GM23248 (cell line): Measurements from ENCODE around the gene INSRR. TPM values are rescaled to one million over a fixed set of nuclear protein-coding genes. Genes with fewer than 3 reads are reported as not detected.

Experiments
- DNase-seq: peaks from one replicate; pipeline ENCODE4 v3.0.0-alpha.2; 2015
- H2AFZ ChIP-seq: fragments of 200-600 bp; sonication (generic); 2 replicates; pipeline ENCODE4 v1.6.1; 2016; ENCODE audit warnings: antibody characterized with exemption
- H3F3A ChIP-seq: fragments of 200-600 bp; sonication (generic); 2 replicates; pipeline ENCODE4 v1.6.1; 2016; ENCODE audit warnings: mild to moderate bottlenecking, antibody characterized with exemption, mixed run types; ENCODE audit not compliant: insufficient read depth
- H3K27ac ChIP-seq: fragments of 200-600 bp; sonication (generic); 2 replicates; pipeline ENCODE4 v1.5.1; 2016; ENCODE audit warnings: mild to moderate bottlenecking
- H3K27me3 ChIP-seq: fragments of 200-600 bp; sonication (generic); replicated peaks from 2 replicates; pipeline ENCODE4 v1.6.1; 2016; ENCODE audit warnings: mild to moderate bottlenecking; ENCODE audit not compliant: insufficient read depth
- H3K36me3 ChIP-seq: fragments of 200-600 bp; sonication (generic); 2 replicates; pipeline ENCODE4 v1.6.1; 2016; ENCODE audit warnings: low read depth, mild to moderate bottlenecking
- H3K4me1 ChIP-seq: fragments of 200-600 bp; sonication (generic); 2 replicates; pipeline ENCODE4 v1.6.1; 2016; ENCODE audit warnings: mild to moderate bottlenecking; ENCODE audit not compliant: insufficient read depth
- H3K4me2 ChIP-seq: fragments of 200-600 bp; sonication (generic); one replicate; pipeline ENCODE4 v1.6.1; 2016; ENCODE audit warnings: mild to moderate bottlenecking; ENCODE audit not compliant: unreplicated experiment
- H3K4me3 ChIP-seq: fragments of 200-600 bp; sonication (generic); 2 replicates; pipeline ENCODE4 v1.5.1; 2016; ENCODE audit warnings: mild to moderate bottlenecking
- H3K79me2 ChIP-seq: fragments of 200-600 bp; sonication (generic); 2 replicates; pipeline ENCODE4 v1.6.1; 2016; ENCODE audit warnings: mild to moderate bottlenecking; ENCODE audit not compliant: insufficient read depth
- H3K9ac ChIP-seq: fragments of 200-600 bp; sonication (generic); 2 replicates; pipeline ENCODE4 v1.6.1; 2016; ENCODE audit warnings: mild to moderate bottlenecking
- H3K9me2 ChIP-seq: fragments of 200-600 bp; sonication (generic); 2 replicates; pipeline ENCODE4 v1.6.1; 2016; ENCODE audit warnings: mixed run types, mild to moderate bottlenecking, moderate library complexity; ENCODE audit not compliant: insufficient read depth
- H3K9me3 ChIP-seq: fragments of 200-600 bp; sonication (generic); one replicate; pipeline ENCODE4 v1.6.1; 2017; ENCODE audit warnings: low read depth
- H4K20me1 ChIP-seq: fragments of 200-600 bp; sonication (generic); 2 replicates; pipeline ENCODE4 v1.6.0; 2016; ENCODE audit not compliant: insufficient read depth
- EZH2 ChIP-seq: fragments of 200-600 bp; sonication (generic); IDR thresholded peaks from 2 replicates; pipeline ENCODE4 v1.6.1; 2018; ENCODE audit warnings: antibody characterized with exemption, mild to moderate bottlenecking; ENCODE audit not compliant: insufficient read depth, poor library complexity, severe bottlenecking
- EZH2phosphoT487 ChIP-seq: fragments of 200-600 bp; sonication (generic); IDR thresholded peaks from 2 replicates; pipeline ENCODE4 v1.6.1; 2018; ENCODE audit warnings: antibody characterized with exemption, moderate library complexity, mild to moderate bottlenecking, low read depth; ENCODE audit not compliant: insufficient read depth
- WGBS, 2 experiments: methylation state at CpG; one replicate each; pipeline ENCODE4 v1.1.6; 2015 to 2017; ENCODE audit warnings: low lambda C conversion rate in 2 of 2, low coverage in 1 of 2; ENCODE audit errors: missing lambda C conversion rate in 2 of 2; 5-methylcytosine and 5-hydroxymethylcytosine counted together
- in situ Hi-C: fragments of 300-500 bp; cut with MboI; formaldehyde crosslinking; loops from 2 replicates; pipeline ENCODE4 v1.15.0; 2020
- polyA plus RNA-seq: library from polyadenylated mRNA; unstranded; fragments of >200 nt; fragmentation: Nextera tagmentation; extraction: Ambion mirVana; gene quantifications from 2 replicates; pipeline ENCODE4 v1.2.1, GENCODE V29; 2016
- total RNA-seq: library from RNA; depleted of rRNA; stranded (reverse); fragments of >200 nt; shearing (Covaris generic); gene quantifications from 2 replicates; pipeline ENCODE4 v1.2.3, GENCODE V29; 2014

INSRR gene
- total and polyA plus RNA-seq, 2 experiments from 2014 or later, result 0.09 TPM; not detected in 1

- Histone ChIP-seq H3K4me3 (no peak overlapping the region), H3K27me3 (peaks cover 32% of the 10 kb centered on the region), H2AFZ (no peak overlapping the region), H3K27ac (no peak overlapping the region), H3K9ac (no peak overlapping the region), H3K9me3 (no peaks in the 10 kb centered on the region), H4K20me1 (no peaks in the 10 kb centered on the region), H3K79me2 (no peaks in the 10 kb centered on the region), H3K4me1 (no peaks in the 10 kb centered on the region), H3F3A (no peaks in the 10 kb centered on the region), H3K36me3 (no peaks in the 10 kb centered on the region), H3K4me2 (no peak overlapping the region), H3K9me2 (no peaks in the 10 kb centered on the region)
- DNase-seq, result no peak
- TF ChIP-seq EZH2, result no peak
- TF ChIP-seq EZH2phosphoT487, result no peak
- 31 to 34% methylated on average over 3 to 8 of the region's 8 CpGs for WGBS, 2 experiments
- in situ Hi-C loops, result no loop called here
These were observed 18.6 kb downstream of the INSRR start for GRCh38 chr1:156840186-156840897.

GRCh38 chr1:156839426-156840109 is 19.3 kb downstream of the INSRR start:
- DNase-seq, result no peak

GRCh38 chr1:156838972-156839371 is 19.9 kb downstream of the INSRR start:
- Histone ChIP-seq H3K36me3 (no peaks in the 10 kb centered on the region), H3K9ac (no peak overlapping the region), H3K27me3 (peaks cover 18% of the 10 kb centered on the region; the same call in 1 of the 2 replicates), H4K20me1 (no peaks in the 10 kb centered on the region), H2AFZ (no peak overlapping the region), H3K4me2 (no peak overlapping the region), H3K9me2 (no peaks in the 10 kb centered on the region), H3K4me1 (no peaks in the 10 kb centered on the region), H3K79me2 (no peaks in the 10 kb centered on the region), H3K4me3 (no peak overlapping the region), H3F3A (no peaks in the 10 kb centered on the region), H3K9me3 (no peaks in the 10 kb centered on the region), H3K27ac (no peak overlapping the region)
- in situ Hi-C loops, result no loop called here
- 18 to 19% methylated on average over 7 of the region's 7 CpGs for WGBS, 2 experiments
- TF ChIP-seq EZH2phosphoT487 (no peak), EZH2 (no peak)
- DNase-seq, result peak; percentile 34

More at GRCh38 chr1:156839426-156840109, 19.3 kb downstream of the INSRR start:
- Histone ChIP-seq H2AFZ (no peak overlapping the region), H3K27me3 (peaks cover 24% of the 10 kb centered on the region), H3K9ac (no peak overlapping the region), H3K36me3 (no peaks in the 10 kb centered on the region), H3K27ac (no peak overlapping the region), H3K9me2 (no peaks in the 10 kb centered on the region), H3F3A (no peaks in the 10 kb centered on the region), H3K4me2 (no peak overlapping the region), H4K20me1 (no peaks in the 10 kb centered on the region), H3K4me3 (no peak overlapping the region), H3K4me1 (no peaks in the 10 kb centered on the region), H3K9me3 (no peaks in the 10 kb centered on the region), H3K79me2 (no peaks in the 10 kb centered on the region)
- in situ Hi-C loops, result no loop called here
- no peak for TF ChIP-seq EZH2phosphoT487
- TF ChIP-seq EZH2, result no peak
- 18 to 24% methylated on average over 9 of the region's 9 CpGs for WGBS, 2 experiments

GRCh38 chr1:156836892-156837291 is 22.0 kb downstream of the INSRR start:
- no peak for DNase-seq
- no peak overlapping the region for H2AFZ ChIP-seq
- H3K4me3 ChIP-seq, result no peak overlapping the region
- no peaks in the 10 kb centered on the region for H4K20me1 ChIP-seq
- H3K9me3 ChIP-seq, result no peaks in the 10 kb centered on the region
- no peaks in the 10 kb centered on the region for H3K36me3 ChIP-seq
- 60 to 69% methylated on average over 4 of the region's 4 CpGs for WGBS, 2 experiments
- peaks cover 13% of the 10 kb centered on the region; the same call in 1 of the 2 replicates for H3K27me3 ChIP-seq
- no peaks in the 10 kb centered on the region for H3K79me2 ChIP-seq
- no peaks in the 10 kb centered on the region for H3K4me1 ChIP-seq
- no peak overlapping the region for H3K9ac ChIP-seq
- H3K4me2 ChIP-seq, result no peak overlapping the region
- TF ChIP-seq EZH2 (no peak), EZH2phosphoT487 (no peak)
- in situ Hi-C loops, result no loop called here
- H3F3A ChIP-seq, result no peaks in the 10 kb centered on the region
- no peak overlapping the region for H3K27ac ChIP-seq
- no peaks in the 10 kb centered on the region for H3K9me2 ChIP-seq
